ENCODE results near the gene TFEB. TPM values are rescaled to one million over a fixed set of nuclear protein-coding genes. Genes with fewer than 3 reads are reported as not detected.

Gene TFEB
- total and polyA plus RNA-seq, 4 donors: 1.1 to 6.2 (median 3.8) TPM

GRCh38 chr6:41777551-41778285 is 42.3 kb upstream of the TFEB start:
- Histone ChIP-seq H3K4me3 (ENCODE audit: low read depth in 1 of 3, low read length in 3 of 3) (no peak overlapping the region), H3K27me3 (ENCODE audit: control insufficient read depth in 4 of 4, insufficient read depth in 4 of 4, low read length in 3 of 4) (no peaks in the 10 kb centered on the region), H3K4me1 (ENCODE audit: control insufficient read depth in 4 of 4, insufficient read depth in 4 of 4, low read length in 3 of 4) (peaks cover 2 to 21% (median 18%) of the 10 kb centered on the region in 4 donors), H3K27ac (ENCODE audit: low read depth in 1 of 2, low read length in 2 of 2) (no peak overlapping the region), H3K9ac (ENCODE audit: low read depth in 1 of 2, low read length in 2 of 2) (no peak overlapping the region), H3K36me3 (ENCODE audit: control insufficient read depth in 4 of 4, insufficient read depth in 3 of 4, low read depth in 1 of 4, low read length in 3 of 4) (peaks cover 0 to 19% (median 11%) of the 10 kb centered on the region in 4 donors), H3K9me3 (ENCODE audit: control insufficient read depth in 4 of 4, low read length in 3 of 4) (no peaks in the 10 kb centered on the region)
- no peak for TF ChIP-seq TAF1 (conservative IDR thresholded peaks at IDR 0.05)
- no peak for TF ChIP-seq REST (IDR thresholded peaks at IDR 0.05)
- no peak for DNase-seq (ENCODE audit: low spot score)
- WGBS: 82% methylated on average over 5 of the region's 5 CpGs

- Histone ChIP-seq H3K36me3 (ENCODE audit: control insufficient read depth in 4 of 4, insufficient read depth in 3 of 4, low read depth in 1 of 4, low read length in 3 of 4) (peaks cover 11 to 38% (median 22%) of the 10 kb centered on the region in 4 donors), H3K4me3 (ENCODE audit: low read depth in 1 of 3, low read length in 3 of 3) (no peak overlapping the region), H3K9ac (ENCODE audit: low read depth in 1 of 2, low read length in 2 of 2) (no peak overlapping the region), H3K4me1 (ENCODE audit: control insufficient read depth in 4 of 4, insufficient read depth in 4 of 4, low read length in 3 of 4) (peaks cover 2 to 9% (median 8%) of the 10 kb centered on the region in 4 donors), H3K9me3 (ENCODE audit: control insufficient read depth in 4 of 4, low read length in 3 of 4) (no peaks in the 10 kb centered on the region), H3K27me3 (ENCODE audit: control insufficient read depth in 4 of 4, insufficient read depth in 4 of 4, low read length in 3 of 4) (no peaks in the 10 kb centered on the region), H3K27ac (ENCODE audit: low read depth in 1 of 2, low read length in 2 of 2) (no peak overlapping the region)
- no peak for DNase-seq (ENCODE audit: low spot score)
- 91% methylated on average over 13 of the region's 13 CpGs for WGBS
- no peak for TF ChIP-seq ATF3 (IDR thresholded peaks at IDR 0.05)
- TF ChIP-seq SP1 (IDR thresholded peaks at IDR 0.05): no peak
- no peak for TF ChIP-seq MAX (IDR thresholded peaks at IDR 0.05)
- TF ChIP-seq HNF4G (IDR thresholded peaks at IDR 0.05): no peak
- TF ChIP-seq FOXA1 (IDR thresholded peaks at IDR 0.05): no peak
- no peak for TF ChIP-seq RAD21 (IDR thresholded peaks at IDR 0.05)
- TF ChIP-seq YY1 (IDR thresholded peaks at IDR 0.05): no peak
- no peak for TF ChIP-seq FOXA2 (IDR thresholded peaks at IDR 0.05)
- TF ChIP-seq JUND (IDR thresholded peaks at IDR 0.05): no peak
These were observed 40.0 kb upstream of the TFEB start for GRCh38 chr6:41775293-41775882.

- H3K27me3 ChIP-seq (ENCODE audit: control insufficient read depth in 4 of 4, insufficient read depth in 4 of 4, low read length in 3 of 4): no peaks in the 10 kb centered on the region
- peaks cover 11 to 38% (median 22%) of the 10 kb centered on the region in 4 donors for H3K36me3 ChIP-seq (ENCODE audit: control insufficient read depth in 4 of 4, insufficient read depth in 3 of 4, low read depth in 1 of 4, low read length in 3 of 4)
- no peak overlapping the region for H3K9ac ChIP-seq (ENCODE audit: low read depth in 1 of 2, low read length in 2 of 2)
- H3K4me1 ChIP-seq (ENCODE audit: control insufficient read depth in 4 of 4, insufficient read depth in 4 of 4, low read length in 3 of 4): peaks cover 2 to 9% (median 8%) of the 10 kb centered on the region in 4 donors
- no peak for DNase-seq (ENCODE audit: low spot score)
- H3K9me3 ChIP-seq (ENCODE audit: control insufficient read depth in 4 of 4, low read length in 3 of 4): no peaks in the 10 kb centered on the region
- no peak overlapping the region for H3K4me3 ChIP-seq (ENCODE audit: low read depth in 1 of 3, low read length in 3 of 3)
- WGBS: 93% methylated on average over 3 of the region's 3 CpGs
- H3K27ac ChIP-seq (ENCODE audit: low read depth in 1 of 2, low read length in 2 of 2): no peak overlapping the region
- TF ChIP-seq CTCF (IDR thresholded peaks at IDR 0.05; ENCODE audit: low read depth, low read length, missing input control) (no peak), FOXA2 (IDR thresholded peaks at IDR 0.05) (no peak), HNF4G (IDR thresholded peaks at IDR 0.05) (no peak), JUND (IDR thresholded peaks at IDR 0.05) (no peak), HNF4A (conservative IDR thresholded peaks at IDR 0.05) (no peak)
These were observed 39.4 kb upstream of the TFEB start for GRCh38 chr6:41774841-41775240.

Measured in liver (tissue), 9 donors.